Subcutaneous abdominal adipose tissue (tissue), 5 donors: ENCODE measurements around the gene TARS1.

Experiments used
- H3K27ac ChIP-seq: one replicate; pipeline ENCODE4 v1.7.0; 2013; ENCODE audit warnings: low read depth, mild to moderate bottlenecking, inconsistent platforms, low read length, moderate library complexity
- H3K27me3 ChIP-seq, 5 donors: one replicate each; pipeline ENCODE4 v1.7.0; 2013; ENCODE audit warnings: low read length in 5 of 5, inconsistent platforms in 1 of 5; ENCODE audit not compliant: control insufficient read depth in 5 of 5, insufficient read depth in 4 of 5
- H3K36me3 ChIP-seq, 5 donors: one replicate each; pipeline ENCODE4 v1.7.0; 2013; ENCODE audit warnings: low read length in 5 of 5; ENCODE audit not compliant: control insufficient read depth in 5 of 5, insufficient read depth in 5 of 5
- H3K4me1 ChIP-seq, 5 donors: one replicate each; pipeline ENCODE4 v1.7.0; 2013; ENCODE audit warnings: low read length in 5 of 5, mild to moderate bottlenecking in 3 of 5, moderate library complexity in 1 of 5; ENCODE audit not compliant: control insufficient read depth in 5 of 5, insufficient read depth in 5 of 5
- H3K4me3 ChIP-seq, 5 donors: one replicate each; pipeline ENCODE4 v1.7.0; 2013; ENCODE audit warnings: low read length in 5 of 5, low read depth in 1 of 5
- H3K9ac ChIP-seq, 5 donors: one replicate each; pipeline ENCODE4 v1.7.0; 2013; ENCODE audit warnings: low read length in 5 of 5, mild to moderate bottlenecking in 4 of 5, moderate library complexity in 3 of 5
- H3K9me3 ChIP-seq, 5 donors: one replicate each; pipeline ENCODE4 v1.7.0; 2013; ENCODE audit warnings: low read length in 5 of 5; ENCODE audit not compliant: control insufficient read depth in 5 of 5
- donor health status: healthy.
- donor health status: healthy.
- donor health status: healthy.
- donor health status: healthy.
- donor health status: healthy.

The TARS1 gene

DNA sequence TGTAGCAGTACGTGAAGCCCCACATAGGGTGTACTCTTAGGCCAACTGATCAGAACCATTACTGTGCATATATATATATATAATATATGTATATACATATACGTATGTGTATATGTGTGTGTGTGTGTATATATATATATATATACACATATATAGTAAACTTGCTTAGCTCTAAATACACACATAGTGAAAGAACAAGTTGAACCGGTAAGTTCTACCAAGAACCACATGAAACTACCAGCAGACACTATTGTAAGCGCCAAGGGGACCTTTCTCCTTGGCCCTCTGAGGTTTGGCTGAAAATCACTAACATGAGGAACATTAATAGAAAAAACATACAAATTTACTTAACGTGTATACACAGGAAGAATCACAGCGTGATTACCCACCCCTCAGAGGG is 1.8 kb upstream of the TARS1 start:
- no peak overlapping the region for H3K27ac ChIP-seq
- no peaks in the 10 kb centered on the region for H3K27me3 ChIP-seq
- H3K9ac ChIP-seq, result no peak overlapping the region
- peak overlapping the region in 1 of 5 donors; percentile 94 for H3K4me3 ChIP-seq
- H3K9me3 ChIP-seq, result no peaks in the 10 kb centered on the region
- H3K4me1 ChIP-seq, result peaks cover 14 to 28% (median 26%) of the 10 kb centered on the region in 5 donors
- H3K36me3 ChIP-seq, result no peaks in the 10 kb centered on the region

DNA sequence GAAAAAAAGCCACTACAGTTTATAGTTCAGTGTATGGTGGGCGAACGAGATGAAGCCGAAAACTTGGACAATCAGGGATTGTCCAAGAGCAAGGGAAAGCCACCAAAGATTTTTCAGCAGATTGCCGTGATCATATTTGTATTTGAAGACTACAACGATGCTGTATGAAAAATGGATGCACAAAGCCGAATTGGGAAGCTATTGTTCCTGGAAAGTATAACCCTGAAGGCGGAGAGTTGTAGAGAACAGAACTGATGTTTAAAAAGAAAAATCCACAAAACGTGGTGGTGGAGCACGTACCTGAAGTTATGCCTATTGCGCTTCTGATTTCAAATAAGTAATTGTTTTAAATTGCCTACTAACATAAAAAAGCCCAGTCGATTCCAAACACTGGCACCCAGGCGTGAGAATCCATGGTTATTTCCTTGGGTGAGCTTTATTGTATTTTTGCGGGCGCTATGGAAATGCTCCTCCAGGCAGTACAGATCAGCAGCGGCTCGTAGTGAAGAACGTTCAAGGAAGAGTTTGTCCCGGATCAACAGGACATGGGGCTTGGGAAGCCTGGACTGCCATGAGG is 772 bp upstream of the TARS1 start:
- Histone ChIP-seq H3K4me3 (peak overlapping the region; percentile 66 to 95 (median 91)), H3K4me1 (peaks cover 14 to 28% (median 26%) of the 10 kb centered on the region in 5 donors), H3K36me3 (no peaks in the 10 kb centered on the region), H3K9ac (peak overlapping the region; percentile 75 to 92 (median 87)), H3K27me3 (no peaks in the 10 kb centered on the region), H3K27ac (peak overlapping the region; percentile 98), H3K9me3 (no peaks in the 10 kb centered on the region)

DNA sequence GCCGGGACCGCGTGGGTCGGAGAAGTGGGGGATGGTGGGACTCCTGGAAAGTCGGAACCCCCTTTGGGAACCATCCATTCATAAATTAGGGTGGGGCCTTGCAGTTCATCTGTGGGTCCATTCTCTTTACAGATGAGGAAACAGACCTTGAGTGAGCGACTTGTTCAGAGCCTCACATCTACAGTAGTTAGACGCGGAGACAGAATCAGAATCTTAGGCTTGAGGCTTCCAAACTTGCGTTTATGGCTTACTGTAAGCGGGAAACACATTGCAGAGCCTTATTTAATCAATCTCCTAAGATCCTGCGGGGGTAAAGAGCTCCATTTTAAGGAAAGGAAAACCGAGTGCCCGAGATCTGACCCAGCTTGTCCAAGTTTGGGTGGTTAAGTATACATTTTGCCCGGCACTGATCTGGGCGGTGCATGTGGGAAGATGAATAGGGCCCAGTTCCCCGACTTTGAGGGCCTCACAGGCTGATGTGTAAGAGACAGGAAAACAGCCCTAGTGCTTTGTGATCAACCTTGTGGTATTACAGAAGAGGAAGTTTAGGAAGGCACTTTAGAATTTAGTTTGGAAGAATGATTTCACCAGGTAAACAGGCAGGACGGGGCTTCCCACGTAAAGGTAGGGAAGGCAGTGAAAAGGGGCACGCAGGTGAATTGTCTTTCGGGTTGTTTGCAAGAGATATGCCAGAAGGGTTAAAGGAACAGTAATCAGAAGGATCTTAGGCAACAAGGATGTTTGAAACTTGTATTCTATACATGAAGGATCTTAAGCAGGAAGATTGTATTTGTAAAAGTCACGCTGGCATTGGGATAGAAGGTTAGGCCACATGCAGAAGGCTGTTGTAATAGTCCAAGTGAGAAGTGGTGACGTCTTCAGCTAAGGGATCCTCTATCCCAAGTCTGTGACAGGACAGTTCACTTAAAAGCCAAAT is 744 bp downstream of the TARS1 start:
- Histone ChIP-seq H3K4me3 (peak overlapping the region; percentile 68 to 96 (median 90)), H3K27ac (peak overlapping the region; percentile 98), H3K27me3 (no peaks in the 10 kb centered on the region), H3K4me1 (peaks cover 12 to 28% (median 26%) of the 10 kb centered on the region in 5 donors), H3K9ac (peak overlapping the region; percentile 16 to 98 (median 90)), H3K36me3 (peaks cover 10 to 15% (median 12%) of the 10 kb centered on the region in 5 donors), H3K9me3 (no peaks in the 10 kb centered on the region)

DNA sequence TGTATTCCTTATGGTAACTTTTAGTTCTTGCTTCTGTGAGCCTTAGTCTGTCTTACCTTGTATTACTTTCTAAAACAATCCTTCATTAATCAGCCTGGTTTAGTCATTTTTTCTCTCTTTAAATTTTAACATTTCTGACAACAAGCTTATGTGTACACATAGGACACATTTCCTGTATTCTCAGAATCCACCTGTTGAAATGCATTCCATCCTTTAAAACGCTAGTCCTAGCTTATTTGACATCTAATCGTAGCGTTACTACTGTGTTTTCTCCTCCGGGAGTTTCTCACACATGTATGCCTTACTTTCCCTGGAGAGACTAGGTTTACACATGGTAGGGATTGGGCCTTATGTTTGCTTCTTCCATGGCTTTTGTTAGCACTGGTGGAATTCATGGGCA is 3.8 kb downstream of the TARS1 start:
- no peak overlapping the region for H3K27ac ChIP-seq

DNA sequence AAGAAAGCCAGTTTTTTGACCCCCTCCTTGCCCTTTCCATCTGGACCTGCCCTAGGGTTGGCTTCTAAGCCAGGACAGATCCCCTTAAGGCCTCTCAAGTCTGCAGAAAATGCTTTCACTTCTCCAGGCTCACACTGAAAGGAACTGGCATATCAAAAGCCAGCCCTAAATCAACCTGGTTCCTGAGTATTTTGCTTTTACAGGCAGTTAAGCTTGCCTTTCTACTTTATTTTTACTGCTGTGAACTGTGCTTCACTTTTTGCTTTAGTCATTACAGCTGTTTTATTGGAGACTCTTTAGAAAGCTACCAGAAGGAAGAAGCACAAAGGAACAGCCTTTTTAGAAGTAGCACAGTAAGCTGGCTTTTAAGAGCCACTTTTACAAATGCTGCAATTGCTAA is 5.0 kb downstream of the TARS1 start:
- Histone ChIP-seq H3K4me3 (no peak overlapping the region), H3K9ac (no peak overlapping the region), H3K36me3 (peaks cover 19 to 34% (median 28%) of the 10 kb centered on the region in 5 donors), H3K27me3 (no peaks in the 10 kb centered on the region), H3K9me3 (no peaks in the 10 kb centered on the region), H3K27ac (no peak overlapping the region), H3K4me1 (peaks cover 3 to 21% (median 18%) of the 10 kb centered on the region in 5 donors)

More for the DNA sequence above, 3.8 kb downstream of the TARS1 start:
- Histone ChIP-seq H3K4me1 (peaks cover 9 to 26% (median 25%) of the 10 kb centered on the region in 5 donors), H3K4me3 (no peak overlapping the region), H3K36me3 (peaks cover 16 to 27% (median 20%) of the 10 kb centered on the region in 5 donors), H3K9me3 (no peaks in the 10 kb centered on the region), H3K27me3 (no peaks in the 10 kb centered on the region), H3K9ac (no peak overlapping the region)

DNA sequence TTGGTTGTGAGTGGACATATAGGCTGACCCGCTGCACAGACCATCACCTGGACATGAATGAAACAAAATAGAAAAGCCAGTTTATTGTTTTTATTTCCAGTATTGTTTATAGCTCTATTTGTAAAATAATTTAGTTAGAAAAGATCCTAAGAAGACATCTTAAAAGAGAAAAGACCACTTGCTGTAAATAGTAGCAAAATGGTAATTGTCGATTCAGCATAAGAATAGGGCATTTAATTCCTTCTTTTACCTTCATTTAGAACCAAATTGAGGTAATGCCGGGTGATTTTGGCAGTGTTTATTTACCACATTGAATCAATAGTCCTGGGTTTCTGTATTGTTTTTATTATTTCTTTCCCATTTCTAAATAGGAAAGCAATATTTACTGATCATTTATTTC is 7.4 kb downstream of the TARS1 start:
- no peaks in the 10 kb centered on the region for H3K9me3 ChIP-seq
- peaks cover 23 to 48% (median 36%) of the 10 kb centered on the region in 5 donors for H3K36me3 ChIP-seq
- H3K27me3 ChIP-seq, result no peaks in the 10 kb centered on the region
- no peak overlapping the region for H3K4me3 ChIP-seq
- H3K27ac ChIP-seq, result no peak overlapping the region
- H3K4me1 ChIP-seq, result peaks cover 0 to 6% (median 1%) of the 10 kb centered on the region in 5 donors
- H3K9ac ChIP-seq, result no peak overlapping the region

DNA sequence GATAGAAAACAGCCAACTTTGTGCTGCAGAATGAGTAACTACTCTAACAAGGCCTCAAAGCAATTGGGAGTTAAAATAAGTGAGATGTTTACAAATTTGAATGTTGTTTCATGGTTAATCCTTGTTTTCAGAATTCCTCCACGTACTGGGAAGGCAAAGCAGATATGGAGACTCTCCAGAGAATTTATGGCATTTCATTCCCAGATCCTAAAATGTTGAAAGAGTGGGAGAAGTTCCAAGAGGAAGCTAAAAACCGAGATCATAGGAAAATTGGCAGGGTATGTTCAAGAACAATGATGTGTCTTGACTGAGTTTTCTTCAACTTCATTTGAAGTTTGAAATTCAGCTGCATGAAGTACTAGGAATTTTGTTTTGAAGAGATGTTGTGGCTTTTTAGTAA is 16.4 kb downstream of the TARS1 start:
- Histone ChIP-seq H3K27ac (no peak overlapping the region), H3K4me3 (no peak overlapping the region)

DNA sequence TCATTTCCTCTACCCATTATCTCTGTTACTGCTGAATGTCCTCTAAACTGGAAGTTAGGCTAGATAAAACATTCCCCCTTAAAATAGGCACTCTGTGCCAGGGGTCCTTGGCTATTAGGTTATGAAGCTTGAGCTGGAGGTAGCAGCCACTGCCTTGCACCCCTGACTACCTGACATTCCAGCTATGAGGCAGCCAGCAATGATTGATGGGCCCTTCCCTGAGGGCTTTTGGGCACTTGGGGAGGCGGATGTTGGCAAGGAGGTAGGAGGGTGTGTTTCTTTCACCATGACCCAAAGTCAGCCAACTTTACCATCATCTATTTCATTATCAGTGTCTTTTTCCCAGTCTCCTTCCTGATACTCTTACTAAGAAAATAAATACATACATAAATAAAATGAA is 17.1 kb downstream of the TARS1 start:
- H3K36me3 ChIP-seq, result peaks cover 73 to 95% (median 80%) of the 10 kb centered on the region in 5 donors
- H3K9me3 ChIP-seq, result no peaks in the 10 kb centered on the region
- H3K9ac ChIP-seq, result no peak overlapping the region
- no peaks in the 10 kb centered on the region for H3K27me3 ChIP-seq
- H3K27ac ChIP-seq, result no peak overlapping the region
- no peak overlapping the region for H3K4me3 ChIP-seq
- H3K4me1 ChIP-seq, result peaks cover 0 to 15% (median 7%) of the 10 kb centered on the region in 5 donors

More for the DNA sequence above, 16.4 kb downstream of the TARS1 start:
- H3K4me1 ChIP-seq, result peaks cover 0 to 15% (median 7%) of the 10 kb centered on the region in 5 donors
- H3K27me3 ChIP-seq, result no peaks in the 10 kb centered on the region
- no peak overlapping the region for H3K9ac ChIP-seq
- H3K36me3 ChIP-seq, result peaks cover 69 to 92% (median 76%) of the 10 kb centered on the region in 5 donors
- H3K9me3 ChIP-seq, result no peaks in the 10 kb centered on the region

DNA sequence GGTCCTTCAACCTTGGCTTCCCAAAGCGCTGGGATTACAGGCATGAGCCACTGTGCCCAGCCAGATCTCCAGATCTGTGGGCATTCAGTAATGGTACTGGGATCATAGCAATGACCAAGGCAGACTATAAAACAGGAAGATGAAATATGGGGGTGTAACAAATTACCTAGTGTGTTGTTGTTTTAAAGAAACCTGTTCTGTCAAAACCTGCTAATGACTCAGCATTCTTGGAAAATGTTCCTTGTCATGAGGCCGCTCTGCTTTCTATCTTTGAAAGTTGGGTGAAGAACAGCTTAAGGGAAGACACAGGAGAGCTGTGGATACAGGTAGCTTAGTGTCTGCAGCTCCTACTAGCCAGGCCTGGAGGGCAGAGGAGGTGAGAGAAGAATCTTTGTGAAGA is 19.4 kb downstream of the TARS1 start:
- Histone ChIP-seq H3K9ac (no peak overlapping the region), H3K27me3 (no peaks in the 10 kb centered on the region), H3K4me1 (peaks cover 0 to 15% (median 7%) of the 10 kb centered on the region in 5 donors), H3K27ac (no peak overlapping the region), H3K9me3 (no peaks in the 10 kb centered on the region), H3K4me3 (no peak overlapping the region), H3K36me3 (peaks cover 75 to 97% (median 81%) of the 10 kb centered on the region in 5 donors)

DNA sequence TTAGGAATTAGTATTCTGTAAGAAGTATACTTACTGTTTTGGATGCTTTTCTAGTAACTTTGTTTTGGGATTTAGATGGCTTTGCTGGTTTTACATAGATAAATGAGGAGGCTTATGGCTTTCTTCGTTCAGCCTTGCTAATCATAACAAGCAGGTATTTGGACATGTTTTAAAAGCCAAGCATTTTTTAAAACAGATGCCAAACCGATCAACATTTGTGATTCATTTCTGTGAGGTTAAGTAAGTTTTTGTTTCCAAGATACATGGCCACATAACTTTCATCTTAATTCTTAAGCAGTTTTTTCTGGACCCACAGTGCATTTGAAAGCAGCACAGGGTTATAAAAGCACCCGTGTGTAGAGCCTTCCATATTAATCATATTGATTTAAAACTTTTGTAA is 21.7 kb downstream of the TARS1 start:
- Histone ChIP-seq H3K9me3 (no peaks in the 10 kb centered on the region), H3K36me3 (peaks cover 79 to 96% (median 89%) of the 10 kb centered on the region in 5 donors), H3K27me3 (no peaks in the 10 kb centered on the region), H3K4me3 (no peak overlapping the region), H3K4me1 (peaks cover 0 to 5% (median 0%) of the 10 kb centered on the region in 5 donors), H3K27ac (no peak overlapping the region), H3K9ac (no peak overlapping the region)
